Measurements from ENCODE around the gene FANK1. TPM values are rescaled to one million over a fixed set of nuclear protein-coding genes. Genes with fewer than 3 reads are reported as not detected.
"Not testable (repeated sequence)": the region's sequence is repeated elsewhere in the genome, so short reads cannot be mapped to it uniquely, and the experiment has no call there.

FANK1 gene
- total RNA-seq, 1 donor from 2014 or later, result not detected

DNA sequence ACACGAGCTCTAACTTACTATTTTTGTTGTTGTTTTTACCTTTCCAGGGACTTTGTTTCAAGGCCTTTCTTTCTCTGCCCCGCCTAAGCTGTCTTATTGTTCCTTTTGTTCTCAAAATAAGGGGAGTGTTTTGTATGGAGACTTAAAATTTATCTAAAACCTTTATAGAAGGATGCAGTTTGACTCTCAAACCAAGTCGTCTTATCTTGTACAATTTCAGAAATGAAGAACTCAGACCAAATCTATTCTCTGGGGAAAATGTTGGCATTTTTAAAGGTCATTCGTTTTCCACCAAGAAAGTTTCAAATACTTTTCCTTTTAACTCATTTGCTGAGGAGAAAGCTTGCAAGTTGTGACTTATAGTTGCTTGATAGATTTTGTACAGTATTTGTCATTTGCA is 953 bp downstream of the FANK1 start:
- Mint-ChIP-seq H3K4me1 (ENCODE audit: low read depth) (peaks cover 16% of the 10 kb centered on the region), H3K27me3 (ENCODE audit: insufficient read depth) (peaks cover 40% of the 10 kb centered on the region), H3K4me3 (peak overlapping the region; percentile 89)
- H3K27ac Mint-ChIP-seq; H3K36me3 Mint-ChIP-seq (ENCODE audit: low read depth); H3K9me3 Mint-ChIP-seq; DNase-seq (ENCODE audit: low spot score); intact Hi-C loops (cut with micrococcal nuclease): not testable (repeated sequence)

DNA sequence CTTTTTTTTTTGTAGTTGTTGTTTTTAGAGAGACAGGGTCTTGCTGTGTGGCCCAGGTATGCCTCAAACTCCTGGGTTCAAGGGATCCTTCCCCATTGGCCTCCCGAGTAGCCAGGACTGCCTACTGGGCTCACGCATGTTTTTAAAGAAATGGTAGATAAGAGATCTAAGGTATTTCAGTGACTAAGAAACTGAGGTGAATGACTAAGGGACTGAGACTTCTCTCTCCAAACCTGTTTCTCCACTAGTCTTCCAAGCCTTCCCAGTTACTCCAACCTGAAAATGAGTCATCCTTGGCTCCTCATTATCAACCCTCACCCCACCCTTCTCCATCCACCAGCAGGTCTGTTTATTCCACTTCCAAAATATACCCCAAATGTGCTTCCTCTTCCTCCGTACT is 4.6 kb downstream of the FANK1 start:
- DNase-seq (ENCODE audit: low spot score); H3K27ac Mint-ChIP-seq; intact Hi-C loops (cut with micrococcal nuclease); H3K4me3 Mint-ChIP-seq; H3K4me1 Mint-ChIP-seq (ENCODE audit: low read depth); H3K9me3 Mint-ChIP-seq; H3K36me3 Mint-ChIP-seq (ENCODE audit: low read depth): not testable (repeated sequence)
- peaks cover 26% of the 10 kb centered on the region for H3K27me3 Mint-ChIP-seq (ENCODE audit: insufficient read depth)

DNA sequence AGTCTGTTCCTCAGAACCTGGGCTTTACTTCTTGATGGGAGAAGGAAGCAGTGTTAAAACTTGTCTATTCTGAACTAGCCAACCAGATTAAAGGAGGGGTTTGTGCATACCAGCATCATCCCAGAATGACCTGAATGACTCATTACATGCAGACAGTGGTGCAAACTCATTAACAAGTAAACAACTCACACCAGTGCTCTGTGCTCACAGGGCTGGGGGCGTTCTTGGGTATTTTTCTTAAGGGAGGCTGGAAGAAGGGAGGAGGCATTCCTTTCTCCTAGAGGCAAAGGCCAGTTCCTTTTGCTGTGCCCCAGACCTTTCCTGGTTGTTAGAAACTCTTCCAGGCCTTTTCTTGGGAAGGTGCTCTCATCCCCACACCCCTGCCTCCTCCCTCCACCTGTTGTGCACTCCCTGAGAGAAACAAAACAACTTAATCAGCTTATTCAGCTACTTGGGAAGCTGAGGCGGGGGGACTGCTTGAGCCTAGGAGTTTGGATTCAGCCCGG is 6.8 kb downstream of the FANK1 start:
- peaks cover 15% of the 10 kb centered on the region for H3K27me3 Mint-ChIP-seq (ENCODE audit: insufficient read depth)
- DNase-seq (ENCODE audit: low spot score); H3K4me1 Mint-ChIP-seq (ENCODE audit: low read depth); H3K27ac Mint-ChIP-seq; H3K9me3 Mint-ChIP-seq; intact Hi-C loops (cut with micrococcal nuclease); H3K36me3 Mint-ChIP-seq (ENCODE audit: low read depth); H3K4me3 Mint-ChIP-seq: not testable (repeated sequence)

- H3K4me1 Mint-ChIP-seq (ENCODE audit: low read depth); DNase-seq (ENCODE audit: low spot score); H3K36me3 Mint-ChIP-seq (ENCODE audit: low read depth); H3K27me3 Mint-ChIP-seq (ENCODE audit: insufficient read depth); H3K9me3 Mint-ChIP-seq; H3K27ac Mint-ChIP-seq; H3K4me3 Mint-ChIP-seq; intact Hi-C loops (cut with micrococcal nuclease): not testable (repeated sequence)
These were observed 9.0 kb downstream of the FANK1 start for GRCh38 chr10:125905069-125905994.

GRCh38 chr10:125907598-125907997 is 11.2 kb downstream of the FANK1 start:
- H3K36me3 Mint-ChIP-seq (ENCODE audit: low read depth); H3K27me3 Mint-ChIP-seq (ENCODE audit: insufficient read depth); H3K9me3 Mint-ChIP-seq; DNase-seq (ENCODE audit: low spot score); H3K4me1 Mint-ChIP-seq (ENCODE audit: low read depth); intact Hi-C loops (cut with micrococcal nuclease); H3K4me3 Mint-ChIP-seq; H3K27ac Mint-ChIP-seq: not testable (repeated sequence)

- H3K27me3 Mint-ChIP-seq (ENCODE audit: insufficient read depth); H3K27ac Mint-ChIP-seq; H3K4me3 Mint-ChIP-seq; H3K9me3 Mint-ChIP-seq; DNase-seq (ENCODE audit: low spot score); H3K36me3 Mint-ChIP-seq (ENCODE audit: low read depth); intact Hi-C loops (cut with micrococcal nuclease); H3K4me1 Mint-ChIP-seq (ENCODE audit: low read depth): not testable (repeated sequence)
These were observed 12.4 kb downstream of the FANK1 start for GRCh38 chr10:125908813-125909212.

DNA sequence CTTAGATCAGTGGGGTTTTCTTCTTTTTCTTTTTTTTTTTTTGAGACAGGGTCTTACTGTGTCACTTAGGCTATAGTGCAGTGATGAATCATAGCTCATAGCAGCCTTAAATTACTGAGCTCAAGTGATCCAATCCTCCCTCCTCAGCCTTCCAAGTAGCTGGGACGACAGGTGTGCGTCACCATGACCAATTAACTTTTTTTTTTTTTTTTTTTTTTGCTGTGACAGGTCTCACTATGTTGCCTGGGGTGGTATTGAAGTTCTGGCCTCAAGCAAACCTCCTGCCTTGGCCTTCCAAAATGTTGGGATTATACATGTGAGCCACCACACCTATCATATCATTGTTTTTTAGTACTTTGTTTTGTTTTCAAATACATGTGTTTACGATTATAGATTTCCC is 13.1 kb downstream of the FANK1 start:
- H3K36me3 Mint-ChIP-seq (ENCODE audit: low read depth); H3K4me1 Mint-ChIP-seq (ENCODE audit: low read depth); H3K4me3 Mint-ChIP-seq; H3K27ac Mint-ChIP-seq; H3K9me3 Mint-ChIP-seq; DNase-seq (ENCODE audit: low spot score); H3K27me3 Mint-ChIP-seq (ENCODE audit: insufficient read depth); intact Hi-C loops (cut with micrococcal nuclease): not testable (repeated sequence)

GRCh38 chr10:125911145-125911544 is 14.8 kb downstream of the FANK1 start:
- Mint-ChIP-seq H3K4me1 (ENCODE audit: low read depth) (no peaks in the 10 kb centered on the region), H3K36me3 (ENCODE audit: low read depth) (no peaks in the 10 kb centered on the region), H3K9me3 (no peaks in the 10 kb centered on the region), H3K4me3 (no peak overlapping the region), H3K27me3 (ENCODE audit: insufficient read depth) (peaks cover 11% of the 10 kb centered on the region), H3K27ac (no peak overlapping the region)
- intact Hi-C loops (cut with micrococcal nuclease), result no loop called here
- no peak for DNase-seq (ENCODE audit: low spot score)

- H3K4me3 Mint-ChIP-seq, result no peak overlapping the region
- H3K36me3 Mint-ChIP-seq (ENCODE audit: low read depth), result no peaks in the 10 kb centered on the region
- DNase-seq (ENCODE audit: low spot score), result no peak
- intact Hi-C loops (cut with micrococcal nuclease), result no loop called here
- no peaks in the 10 kb centered on the region for H3K4me1 Mint-ChIP-seq (ENCODE audit: low read depth)
- H3K27me3 Mint-ChIP-seq (ENCODE audit: insufficient read depth), result peaks cover 11% of the 10 kb centered on the region
- no peaks in the 10 kb centered on the region for H3K9me3 Mint-ChIP-seq
- no peak overlapping the region for H3K27ac Mint-ChIP-seq
These were observed 15.6 kb downstream of the FANK1 start for GRCh38 chr10:125911990-125912389.

DNA sequence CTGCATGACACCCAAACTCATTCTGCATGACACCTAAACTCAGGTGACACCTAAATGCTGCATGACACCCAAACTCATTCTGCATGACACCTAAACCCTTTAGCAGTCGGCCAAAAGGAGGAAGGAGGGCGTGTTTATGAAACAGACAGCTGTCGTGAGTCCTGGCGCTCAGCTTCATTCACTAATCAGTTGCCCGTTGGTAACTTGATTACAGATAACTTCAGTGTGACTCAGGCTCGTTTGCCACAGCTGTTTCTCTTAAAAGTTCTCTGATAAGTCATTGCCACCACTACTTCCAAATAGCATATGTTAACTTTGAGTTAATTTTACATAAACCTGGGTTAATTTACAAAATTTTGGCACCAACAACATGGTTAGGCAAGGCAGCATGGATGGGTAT is 16.9 kb downstream of the FANK1 start:
- H3K36me3 Mint-ChIP-seq (ENCODE audit: low read depth), result not testable (repeated sequence)

DNA sequence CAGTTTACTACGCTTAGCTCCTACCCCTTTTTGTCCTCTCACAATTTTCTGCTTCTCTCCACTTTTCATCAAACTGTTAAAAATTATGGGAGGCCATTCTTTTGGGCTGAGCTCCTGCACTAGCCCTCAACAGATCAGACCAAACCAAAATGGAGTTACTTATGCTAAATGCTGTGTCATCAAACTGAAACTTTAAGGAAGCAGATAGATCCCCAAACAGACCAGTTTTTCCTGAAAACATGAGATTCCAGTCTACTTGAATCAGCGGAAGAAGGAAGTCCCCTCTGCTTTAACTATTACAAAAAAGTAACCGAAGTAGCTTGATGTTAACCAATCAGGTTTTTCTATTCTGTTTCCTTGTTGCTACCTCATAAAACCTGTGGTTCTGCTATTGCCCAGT is 20.6 kb downstream of the FANK1 start:
- H3K4me1 Mint-ChIP-seq (ENCODE audit: low read depth), result no peaks in the 10 kb centered on the region
- no peak overlapping the region for H3K27ac Mint-ChIP-seq
- H3K9me3 Mint-ChIP-seq, result peaks cover 7% of the 10 kb centered on the region
- H3K27me3 Mint-ChIP-seq (ENCODE audit: insufficient read depth), result peaks cover 6% of the 10 kb centered on the region
- no peaks in the 10 kb centered on the region for H3K36me3 Mint-ChIP-seq (ENCODE audit: low read depth)
- intact Hi-C loops (cut with micrococcal nuclease), result no loop called here
- H3K4me3 Mint-ChIP-seq, result no peak overlapping the region
- no peak for DNase-seq (ENCODE audit: low spot score)

More for the DNA sequence above, 16.9 kb downstream of the FANK1 start:
- H3K4me3 Mint-ChIP-seq; H3K4me1 Mint-ChIP-seq (ENCODE audit: low read depth); H3K9me3 Mint-ChIP-seq; intact Hi-C loops (cut with micrococcal nuclease); H3K27me3 Mint-ChIP-seq (ENCODE audit: insufficient read depth); DNase-seq (ENCODE audit: low spot score); H3K27ac Mint-ChIP-seq: not testable (repeated sequence)

DNA sequence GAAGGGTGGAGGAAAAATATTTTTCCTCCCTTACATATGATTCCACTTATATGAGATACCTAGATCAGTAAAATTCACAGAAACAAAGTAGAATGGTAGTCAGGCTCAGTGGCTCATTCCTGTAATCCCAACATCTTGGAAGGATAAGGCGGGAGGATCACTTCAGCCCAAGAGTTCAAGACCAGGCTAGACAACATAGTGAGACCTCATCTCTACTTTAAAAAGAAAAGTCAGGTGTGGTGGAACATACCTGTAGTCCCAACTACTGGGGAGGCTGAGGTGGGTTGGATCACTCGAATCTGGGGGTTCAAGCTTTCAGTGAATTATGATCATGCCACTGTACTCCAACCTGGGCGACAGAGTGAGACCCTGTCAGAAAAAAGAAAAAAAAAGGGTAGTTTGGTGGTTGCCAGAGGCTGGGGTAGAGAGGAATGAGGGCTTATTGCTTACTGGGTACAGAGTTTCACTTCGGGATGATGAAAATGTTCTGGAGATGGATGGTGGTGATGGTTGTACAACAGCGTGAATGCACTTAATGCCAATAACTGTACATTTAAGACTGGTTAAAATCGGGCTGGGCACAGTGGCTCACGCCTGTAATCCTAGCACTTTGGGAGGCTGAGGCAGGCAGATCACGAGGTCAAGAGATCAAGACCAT is 21.5 kb downstream of the FANK1 start:
- not testable (repeated sequence) for H3K36me3 Mint-ChIP-seq (ENCODE audit: low read depth); H3K27ac Mint-ChIP-seq

GRCh38 chr10:125921643-125922306 is 25.4 kb downstream of the FANK1 start:
- H3K4me1 Mint-ChIP-seq (ENCODE audit: low read depth); H3K27ac Mint-ChIP-seq; H3K4me3 Mint-ChIP-seq; H3K27me3 Mint-ChIP-seq (ENCODE audit: insufficient read depth); DNase-seq (ENCODE audit: low spot score); H3K36me3 Mint-ChIP-seq (ENCODE audit: low read depth); intact Hi-C loops (cut with micrococcal nuclease); H3K9me3 Mint-ChIP-seq: not testable (repeated sequence)

More for the DNA sequence above, 21.5 kb downstream of the FANK1 start:
- H3K9me3 Mint-ChIP-seq; H3K27me3 Mint-ChIP-seq (ENCODE audit: insufficient read depth); H3K4me3 Mint-ChIP-seq; DNase-seq (ENCODE audit: low spot score); intact Hi-C loops (cut with micrococcal nuclease); H3K4me1 Mint-ChIP-seq (ENCODE audit: low read depth): not testable (repeated sequence)
